Measurements from ENCODE around the gene ZNF580. TPM values are rescaled to one million over a fixed set of nuclear protein-coding genes. Genes with fewer than 3 reads are reported as not detected.

Gene ZNF580
- total and polyA plus RNA-seq, 7 donors = 10.4 to 45.5 (median 24.0) TPM

DNA sequence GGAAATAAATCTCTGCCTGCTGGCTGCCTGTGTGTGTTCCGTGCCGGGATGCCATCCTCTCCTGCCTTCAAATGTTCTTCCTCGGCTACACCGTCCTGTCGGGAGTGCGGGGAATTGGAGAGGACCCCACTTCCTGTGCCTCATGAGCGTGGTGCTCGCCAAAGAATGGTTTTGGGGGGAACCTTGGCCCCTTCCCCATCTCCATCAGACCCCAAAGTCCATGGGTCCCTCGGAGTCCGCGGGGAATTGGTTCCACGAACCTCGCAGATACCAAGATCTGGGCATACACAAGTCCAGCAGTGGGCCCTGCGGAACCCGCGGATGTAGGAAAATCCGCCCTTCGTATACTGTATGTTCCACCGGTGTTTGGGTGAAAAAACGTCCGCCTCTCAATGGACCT, 37.7 kb upstream of the ZNF580 start:
- TF ChIP-seq, protein P1, sequence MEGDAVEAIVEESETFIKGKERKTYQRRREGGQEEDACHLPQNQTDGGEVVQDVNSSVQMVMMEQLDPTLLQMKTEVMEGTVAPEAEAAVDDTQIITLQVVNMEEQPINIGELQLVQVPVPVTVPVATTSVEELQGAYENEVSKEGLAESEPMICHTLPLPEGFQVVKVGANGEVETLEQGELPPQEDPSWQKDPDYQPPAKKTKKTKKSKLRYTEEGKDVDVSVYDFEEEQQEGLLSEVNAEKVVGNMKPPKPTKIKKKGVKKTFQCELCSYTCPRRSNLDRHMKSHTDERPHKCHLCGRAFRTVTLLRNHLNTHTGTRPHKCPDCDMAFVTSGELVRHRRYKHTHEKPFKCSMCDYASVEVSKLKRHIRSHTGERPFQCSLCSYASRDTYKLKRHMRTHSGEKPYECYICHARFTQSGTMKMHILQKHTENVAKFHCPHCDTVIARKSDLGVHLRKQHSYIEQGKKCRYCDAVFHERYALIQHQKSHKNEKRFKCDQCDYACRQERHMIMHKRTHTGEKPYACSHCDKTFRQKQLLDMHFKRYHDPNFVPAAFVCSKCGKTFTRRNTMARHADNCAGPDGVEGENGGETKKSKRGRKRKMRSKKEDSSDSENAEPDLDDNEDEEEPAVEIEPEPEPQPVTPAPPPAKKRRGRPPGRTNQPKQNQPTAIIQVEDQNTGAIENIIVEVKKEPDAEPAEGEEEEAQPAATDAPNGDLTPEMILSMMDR (IDR thresholded peaks at IDR 0.05) = no peak
- H3K4me1 ChIP-seq = peaks cover 0 to 44% (median 37%) of the 10 kb centered on the region in 4 donors
- no peaks in the 10 kb centered on the region for H3K9me3 ChIP-seq
- DNase-seq = no peak
- WGBS, 2 donors = 92 to 94% methylated on average over 21 of the region's 21 CpGs
- peak overlapping the region in 1 of 4 donors; percentile 95 for H3K27ac ChIP-seq
- no peaks in the 10 kb centered on the region for H3K27me3 ChIP-seq
- intact Hi-C loops (cut with DNase I) = no loop called here
- H3K4me3 ChIP-seq = no peak overlapping the region
- H3K36me3 ChIP-seq = peaks cover 0 to 3% (median 0%) of the 10 kb centered on the region in 4 donors

DNA sequence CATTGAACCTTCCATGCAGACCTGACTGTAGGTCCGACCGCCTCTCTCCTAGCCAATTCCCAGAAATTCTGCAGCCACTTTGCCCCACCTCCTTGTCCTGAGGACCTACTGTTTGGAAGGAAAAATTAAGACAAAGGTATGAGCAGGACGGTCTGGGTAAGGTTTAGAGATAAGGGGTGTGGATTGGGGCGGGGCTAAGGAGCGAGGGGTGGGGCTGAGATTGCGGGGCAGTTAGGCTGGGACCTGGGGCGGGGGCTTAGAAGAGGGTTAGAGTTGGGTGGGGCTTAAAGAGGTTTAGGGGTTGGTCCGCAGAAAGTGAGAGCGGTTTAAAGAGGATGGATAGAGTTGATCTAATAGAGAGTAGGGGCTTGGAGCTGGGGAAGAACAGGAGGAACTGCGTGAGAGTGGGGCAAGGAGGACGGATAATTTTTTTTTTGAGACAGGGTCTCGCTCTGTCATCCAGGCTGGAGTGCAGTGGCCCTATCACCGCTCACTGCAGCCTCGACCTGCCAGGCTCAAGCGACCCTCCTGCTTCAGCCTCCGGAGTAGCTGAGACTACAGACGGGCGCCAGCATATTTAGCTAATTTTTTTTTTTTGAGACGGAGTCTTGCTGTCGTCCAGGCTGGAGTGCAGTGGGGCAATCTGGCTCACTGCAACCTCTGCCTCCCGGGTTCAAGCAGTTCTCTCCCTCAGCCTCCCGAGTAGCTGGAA, 37.1 kb upstream of the ZNF580 start:
- no peak for DNase-seq
- no peak overlapping the region for H3K4me3 ChIP-seq

GRCh38 chr19:55605207-55605636, 35.6 kb upstream of the ZNF580 start:
- whole genome bisulfite sequencing, 2 donors = 0% methylated on average over 43 of the region's 43 CpGs
- Histone ChIP-seq H3K4me3 (peak overlapping the region; percentile 79 to 94 (median 90)), H3K27ac (peak overlapping the region; percentile 95 to 98 (median 96)), H3K9me3 (no peaks in the 10 kb centered on the region), H3K27me3 (no peaks in the 10 kb centered on the region), H3K36me3 (peaks cover 0 to 12% (median 6%) of the 10 kb centered on the region in 4 donors), H3K4me1 (peaks cover 0 to 44% (median 37%) of the 10 kb centered on the region in 4 donors)
- intact Hi-C loops (cut with DNase I) = no loop called here
- peak; percentile 99 for DNase-seq
- TF ChIP-seq POLR2A (IDR thresholded peaks at IDR 0.05) (peak in 1 of 2 donors; percentile 7), EP300 (IDR thresholded peaks at IDR 0.05) (peak in 1 of 4 donors; percentile 57), POLR2AphosphoS5 (IDR thresholded peaks at IDR 0.05) (peak in 3 of 4 donors; percentile 42 to 73 (median 55))
- TF ChIP-seq, protein P1 (IDR thresholded peaks at IDR 0.05) = no peak

More for the DNA sequence above, 37.1 kb upstream of the ZNF580 start:
- H3K27ac ChIP-seq = peak overlapping the region; percentile 95 to 98 (median 96)
- H3K9me3 ChIP-seq = no peaks in the 10 kb centered on the region
- H3K27me3 ChIP-seq = no peaks in the 10 kb centered on the region
- peaks cover 0 to 3% (median 0%) of the 10 kb centered on the region in 4 donors for H3K36me3 ChIP-seq
- WGBS, 2 donors = 71 to 79% methylated on average over 22 of the region's 22 CpGs
- TF ChIP-seq, protein P1 (IDR thresholded peaks at IDR 0.05) = no peak
- TF ChIP-seq POLR2A (IDR thresholded peaks at IDR 0.05) (no peak), POLR2AphosphoS5 (IDR thresholded peaks at IDR 0.05) (no peak), EP300 (IDR thresholded peaks at IDR 0.05) (no peak)
- intact Hi-C loops (cut with DNase I) = no loop called here
- H3K4me1 ChIP-seq = peaks cover 0 to 44% (median 37%) of the 10 kb centered on the region in 4 donors

GRCh38 chr19:55605637-55606470, 34.9 kb upstream of the ZNF580 start, which contains the start of gene ZNF865:
Gene ZNF865, plus strand, starts transcription at chr19:55605647. Its CDS starts 7,972 bp downstream, at chr19:55613619.
- no peak for TF ChIP-seq EP300 (IDR thresholded peaks at IDR 0.05)
- TF ChIP-seq POLR2AphosphoS5 (IDR thresholded peaks at IDR 0.05) = no peak
- TF ChIP-seq, protein P1 (IDR thresholded peaks at IDR 0.05) = peak; percentile 40 to 66 (median 60)
- TF ChIP-seq POLR2A (IDR thresholded peaks at IDR 0.05) = no peak
- Histone ChIP-seq H3K4me1 (peaks cover 0 to 40% (median 34%) of the 10 kb centered on the region in 4 donors), H3K9me3 (no peaks in the 10 kb centered on the region), H3K27me3 (no peaks in the 10 kb centered on the region), H3K27ac (peak within 1 kb of the TSS; percentile 95 to 98 (median 96)), H3K36me3 (peaks cover 0 to 16% (median 7%) of the 10 kb centered on the region in 4 donors), H3K4me3 (peak within 1 kb of the TSS; percentile 79 to 94 (median 90))
- peak; percentile 87 for DNase-seq
- 0 to 1% methylated on average over 43 to 44 of the region's 44 CpGs for WGBS, 2 donors
- intact Hi-C loops (cut with DNase I) = loop anchor here (1.0 kb wide), 1 partner anchor 89 kb away; no protein-coding TSS in a partner anchor

Measured in sigmoid colon (tissue), 7 donors.